Body of pancreas (tissue), 4 donors: ENCODE results near the gene PATJ.

Experiments used
- POLR2A ChIP-seq, 3 donors: fragments of 450-650 bp; IDR thresholded peaks; one replicate each; pipeline ENCODE4 v1.6.1; 2016; ENCODE audit warnings: antibody characterized with exemption in 3 of 3, mild to moderate bottlenecking in 2 of 3
- TF ChIP-seq, protein P1 (sequence below), 7 experiments: fragments of 450-650 bp in 4 of 7; fragments of 200-600 bp in 3 of 7; sonication (generic) in 3 of 7; IDR thresholded peaks; one replicate each; pipeline ENCODE4 v1.5.1; 2016 to 2019; ENCODE audit warnings: antibody characterized with exemption in 7 of 7

DNA sequence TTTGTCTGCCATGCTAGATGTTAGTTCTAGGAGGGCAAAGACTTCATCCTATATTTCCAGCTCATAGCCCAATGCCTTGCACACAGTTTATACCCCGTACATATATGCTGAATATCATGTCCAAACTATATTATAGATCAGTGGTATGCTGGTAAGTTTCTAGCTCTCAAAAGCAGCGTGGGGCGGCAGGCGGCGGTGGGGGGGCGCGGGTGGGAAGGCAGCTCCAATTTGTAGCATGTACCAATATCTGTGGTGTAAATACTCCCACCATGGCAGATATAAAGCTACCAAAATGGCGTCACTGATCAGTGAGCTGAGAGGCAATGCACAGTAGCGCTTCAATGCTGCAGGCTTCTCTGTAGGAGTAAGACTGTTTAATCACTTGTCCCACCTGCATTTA lies 77.1 kb downstream of the PATJ start:
- TF ChIP-seq, protein P1, sequence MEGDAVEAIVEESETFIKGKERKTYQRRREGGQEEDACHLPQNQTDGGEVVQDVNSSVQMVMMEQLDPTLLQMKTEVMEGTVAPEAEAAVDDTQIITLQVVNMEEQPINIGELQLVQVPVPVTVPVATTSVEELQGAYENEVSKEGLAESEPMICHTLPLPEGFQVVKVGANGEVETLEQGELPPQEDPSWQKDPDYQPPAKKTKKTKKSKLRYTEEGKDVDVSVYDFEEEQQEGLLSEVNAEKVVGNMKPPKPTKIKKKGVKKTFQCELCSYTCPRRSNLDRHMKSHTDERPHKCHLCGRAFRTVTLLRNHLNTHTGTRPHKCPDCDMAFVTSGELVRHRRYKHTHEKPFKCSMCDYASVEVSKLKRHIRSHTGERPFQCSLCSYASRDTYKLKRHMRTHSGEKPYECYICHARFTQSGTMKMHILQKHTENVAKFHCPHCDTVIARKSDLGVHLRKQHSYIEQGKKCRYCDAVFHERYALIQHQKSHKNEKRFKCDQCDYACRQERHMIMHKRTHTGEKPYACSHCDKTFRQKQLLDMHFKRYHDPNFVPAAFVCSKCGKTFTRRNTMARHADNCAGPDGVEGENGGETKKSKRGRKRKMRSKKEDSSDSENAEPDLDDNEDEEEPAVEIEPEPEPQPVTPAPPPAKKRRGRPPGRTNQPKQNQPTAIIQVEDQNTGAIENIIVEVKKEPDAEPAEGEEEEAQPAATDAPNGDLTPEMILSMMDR (IDR thresholded peaks at IDR 0.05): no peak
- no peak for TF ChIP-seq POLR2A (IDR thresholded peaks at IDR 0.05)
